ENCODE data around the gene DNER. TPM values are rescaled to one million over a fixed set of nuclear protein-coding genes. Genes with fewer than 3 reads are reported as not detected.

The DNER gene
- total RNA-seq, 4 donors from 2014 or later, result 0.31 to 13.3 (median 6.3) TPM

- whole genome bisulfite sequencing, 2 donors (ENCODE audit: low coverage in 1 of 2), result 80 to 87% methylated on average over 12 of the region's 12 CpGs
- Histone ChIP-seq H3K27ac (no peak overlapping the region), H3K36me3 (no peaks in the 10 kb centered on the region), H3K27me3 (no peaks in the 10 kb centered on the region), H3K4me1 (no peaks in the 10 kb centered on the region), H3K4me3 (no peak overlapping the region), H3K9me3 (no peaks in the 10 kb centered on the region)
- TF ChIP-seq POLR2A (IDR thresholded peaks at IDR 0.05), result no peak
- TF ChIP-seq EP300 (IDR thresholded peaks at IDR 0.05), result no peak
- TF ChIP-seq, protein P1, sequence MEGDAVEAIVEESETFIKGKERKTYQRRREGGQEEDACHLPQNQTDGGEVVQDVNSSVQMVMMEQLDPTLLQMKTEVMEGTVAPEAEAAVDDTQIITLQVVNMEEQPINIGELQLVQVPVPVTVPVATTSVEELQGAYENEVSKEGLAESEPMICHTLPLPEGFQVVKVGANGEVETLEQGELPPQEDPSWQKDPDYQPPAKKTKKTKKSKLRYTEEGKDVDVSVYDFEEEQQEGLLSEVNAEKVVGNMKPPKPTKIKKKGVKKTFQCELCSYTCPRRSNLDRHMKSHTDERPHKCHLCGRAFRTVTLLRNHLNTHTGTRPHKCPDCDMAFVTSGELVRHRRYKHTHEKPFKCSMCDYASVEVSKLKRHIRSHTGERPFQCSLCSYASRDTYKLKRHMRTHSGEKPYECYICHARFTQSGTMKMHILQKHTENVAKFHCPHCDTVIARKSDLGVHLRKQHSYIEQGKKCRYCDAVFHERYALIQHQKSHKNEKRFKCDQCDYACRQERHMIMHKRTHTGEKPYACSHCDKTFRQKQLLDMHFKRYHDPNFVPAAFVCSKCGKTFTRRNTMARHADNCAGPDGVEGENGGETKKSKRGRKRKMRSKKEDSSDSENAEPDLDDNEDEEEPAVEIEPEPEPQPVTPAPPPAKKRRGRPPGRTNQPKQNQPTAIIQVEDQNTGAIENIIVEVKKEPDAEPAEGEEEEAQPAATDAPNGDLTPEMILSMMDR (IDR thresholded peaks at IDR 0.05), result no peak
- TF ChIP-seq POLR2AphosphoS5 (IDR thresholded peaks at IDR 0.05), result no peak
- ATAC-seq, result no peak
Observed at GRCh38 chr2:229610333-229610732, 104.0 kb downstream of the DNER start.

DNA sequence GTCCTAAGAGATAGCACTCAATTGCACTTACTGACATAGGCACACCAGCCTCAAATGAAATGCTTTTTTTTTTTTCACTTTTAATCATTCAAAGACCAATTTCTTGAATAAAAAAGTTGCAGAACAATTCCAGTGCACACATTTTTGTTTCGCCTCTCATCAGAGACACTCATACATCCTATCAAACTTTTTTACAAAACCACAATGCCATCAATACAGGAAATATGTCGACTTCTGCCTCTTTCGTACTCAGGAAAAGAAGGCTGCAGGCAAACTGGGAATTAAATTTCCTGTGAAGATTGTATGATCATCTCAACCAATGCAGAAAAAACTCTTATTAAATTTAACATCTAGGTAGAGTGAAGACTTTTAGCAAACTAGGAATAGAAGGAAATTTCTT is 112.4 kb downstream of the DNER start:
- TF ChIP-seq POLR2A (IDR thresholded peaks at IDR 0.05), result no peak
- TF ChIP-seq, protein P1 (IDR thresholded peaks at IDR 0.05), result no peak
- TF ChIP-seq EP300 (IDR thresholded peaks at IDR 0.05), result no peak
- TF ChIP-seq POLR2AphosphoS5 (IDR thresholded peaks at IDR 0.05), result no peak
- Histone ChIP-seq H3K27me3 (peaks cover 10% of the 10 kb centered on the region), H3K4me3 (no peak overlapping the region), H3K9me3 (no peaks in the 10 kb centered on the region), H3K27ac (no peak overlapping the region), H3K4me1 (no peaks in the 10 kb centered on the region), H3K36me3 (no peaks in the 10 kb centered on the region)
- ATAC-seq, result no peak
- WGBS, 2 donors (ENCODE audit: low coverage in 1 of 2), result 78 to 97% methylated on average over 3 of the region's 3 CpGs

DNA sequence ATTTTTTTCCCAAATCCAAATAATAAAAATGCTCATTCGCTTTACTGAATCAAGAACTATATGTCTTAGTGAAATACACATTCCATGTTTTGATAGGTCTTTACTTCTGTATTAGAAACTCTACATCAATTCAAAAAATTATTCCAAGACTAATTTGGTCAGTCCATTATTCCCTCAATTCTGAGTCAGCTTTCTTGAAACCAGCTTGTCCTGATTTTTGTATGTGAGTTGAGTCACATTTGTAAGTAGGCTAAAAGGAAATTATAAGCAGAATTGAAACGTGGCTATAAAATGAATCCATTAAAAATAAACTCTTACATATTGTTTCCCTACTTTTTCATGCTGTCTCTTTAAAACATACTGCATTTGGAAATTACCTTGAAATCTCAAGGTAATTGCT is 113.0 kb downstream of the DNER start:
- H3K9me3 ChIP-seq, result no peaks in the 10 kb centered on the region
- TF ChIP-seq POLR2A (IDR thresholded peaks at IDR 0.05) (no peak), EP300 (IDR thresholded peaks at IDR 0.05) (no peak), POLR2AphosphoS5 (IDR thresholded peaks at IDR 0.05) (no peak)
- TF ChIP-seq, protein P1 (IDR thresholded peaks at IDR 0.05), result no peak
- WGBS, 2 donors (ENCODE audit: low coverage in 1 of 2), result 54 to 60% methylated on average over 2 of the region's 2 CpGs
- H3K4me3 ChIP-seq, result no peak overlapping the region
- no peaks in the 10 kb centered on the region for H3K4me1 ChIP-seq
- H3K36me3 ChIP-seq, result no peaks in the 10 kb centered on the region
- no peak overlapping the region for H3K27ac ChIP-seq
- ATAC-seq, result no peak
- H3K27me3 ChIP-seq, result peaks cover 10% of the 10 kb centered on the region

DNA sequence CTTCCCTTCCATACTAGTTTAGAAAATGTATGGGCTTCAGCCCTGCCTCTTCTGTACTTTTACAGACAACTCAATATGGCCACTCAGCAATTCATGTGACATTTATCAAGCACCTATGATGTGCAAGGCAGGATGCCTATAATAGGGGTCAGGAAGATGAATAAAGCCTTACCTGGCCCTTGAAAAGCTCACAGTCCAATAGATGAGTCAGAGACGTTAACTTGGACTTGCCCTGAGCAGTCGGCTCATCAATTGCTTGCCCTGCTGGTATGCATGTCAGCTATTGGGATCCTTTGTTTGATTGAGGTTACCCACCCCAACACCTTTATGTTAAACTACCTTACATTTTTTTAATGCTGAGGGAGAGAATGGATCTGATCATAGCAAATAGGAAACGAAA is 116.1 kb downstream of the DNER start:
- H3K9me3 ChIP-seq, result no peaks in the 10 kb centered on the region
- H3K36me3 ChIP-seq, result no peaks in the 10 kb centered on the region
- no peak overlapping the region for H3K4me3 ChIP-seq
- TF ChIP-seq POLR2AphosphoS5 (IDR thresholded peaks at IDR 0.05) (no peak), POLR2A (IDR thresholded peaks at IDR 0.05) (no peak), EP300 (IDR thresholded peaks at IDR 0.05) (no peak)
- TF ChIP-seq, protein P1 (IDR thresholded peaks at IDR 0.05), result no peak
- no peak overlapping the region for H3K27ac ChIP-seq
- no peaks in the 10 kb centered on the region for H3K4me1 ChIP-seq
- H3K27me3 ChIP-seq, result peaks cover 10% of the 10 kb centered on the region
- 71 to 93% methylated on average over 2 to 3 of the region's 3 CpGs for WGBS, 2 donors (ENCODE audit: low coverage in 1 of 2)
- no peak for ATAC-seq

DNA sequence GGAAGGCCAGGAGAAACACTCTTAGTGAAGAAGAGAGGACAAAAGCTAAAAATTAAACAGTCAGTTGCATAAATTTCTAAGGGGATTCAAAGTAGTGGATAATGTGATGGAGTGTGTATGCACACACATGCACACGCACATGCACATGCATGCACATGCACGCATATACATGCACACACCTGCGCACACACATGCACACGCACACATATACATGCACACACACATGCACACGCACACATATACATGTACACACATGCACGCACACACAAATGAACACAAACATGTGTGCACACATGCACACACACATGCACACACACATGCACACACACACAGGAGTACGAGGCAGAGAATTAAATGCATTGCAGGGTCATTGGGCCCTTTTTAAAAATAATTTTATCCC is 117.6 kb downstream of the DNER start:
- ATAC-seq, result no peak
- WGBS, 2 donors (ENCODE audit: low coverage in 1 of 2), result 62 to 63% methylated on average over 6 to 7 of the region's 7 CpGs
- H3K36me3 ChIP-seq, result no peaks in the 10 kb centered on the region
- H3K4me1 ChIP-seq, result no peaks in the 10 kb centered on the region
- H3K4me3 ChIP-seq, result no peak overlapping the region
- no peaks in the 10 kb centered on the region for H3K9me3 ChIP-seq
- H3K27me3 ChIP-seq, result peaks cover 10% of the 10 kb centered on the region
- no peak overlapping the region for H3K27ac ChIP-seq
- TF ChIP-seq EP300 (IDR thresholded peaks at IDR 0.05) (no peak), POLR2AphosphoS5 (IDR thresholded peaks at IDR 0.05) (no peak), POLR2A (IDR thresholded peaks at IDR 0.05) (no peak)
- TF ChIP-seq, protein P1 (IDR thresholded peaks at IDR 0.05), result no peak
